Endothelial cell of umbilical vein (primary cell): ENCODE measurements around the gene GABRR2. TPM values are rescaled to one million over a fixed set of nuclear protein-coding genes. Genes with fewer than 3 reads are reported as not detected.

Experiments
- BruUV-seq: library from RNA; stranded (reverse); fragments of 400-500 nt; replicated peaks from 2 replicates; lab custom pipeline; 2021; lab: Mats Ljungman, UMichigan
- CTCF ChIA-PET: fragments of 300-600, 350-600 bp; sonication (Branson Sonifier 250); formaldehyde crosslinking; loops from one replicate; lab custom pipeline; 2021; ENCODE audit warnings: antibody characterized with exemption, inconsistent platforms; lab: Charles Lee
- POLR2A ChIA-PET: fragments of 300-600, 350-600 bp; sonication (Branson Sonifier 250); formaldehyde crosslinking; loops from one replicate; lab custom pipeline; 2021; ENCODE audit warnings: antibody characterized with exemption, inconsistent platforms; lab: Charles Lee
- DNase-seq: peaks from one replicate; pipeline ENCODE4 v3.0.0-alpha.2; 2011; ENCODE audit warnings: low read depth, low spot score
- FAIRE-seq: peaks from 2 replicates; lab custom pipeline; 2011; peaks lifted over from hg19 to GRCh38; lab: Jason Lieb, UNC
- H2AFZ ChIP-seq: 2 replicates; pipeline ENCODE4 v1.6.0; 2012; ENCODE audit warnings: low read depth, low read length, control low read depth, inconsistent platforms
- H3K27ac ChIP-seq: 2 replicates; pipeline ENCODE4 v1.5.1; 2011; ENCODE audit warnings: low read depth, mild to moderate bottlenecking, control low read depth, low read length, moderate library complexity; ENCODE audit not compliant: insufficient read depth
- H3K27me3 ChIP-seq, 2 experiments: 2 replicates each; pipeline versions ENCODE4 v1.6.0 to v1.6.1; 2011; ENCODE audit warnings: low read length in 2 of 2, mixed read lengths in 1 of 2; ENCODE audit not compliant: control insufficient read depth in 2 of 2, insufficient read depth in 2 of 2
- H3K36me3 ChIP-seq, 2 experiments: 2 replicates in 1 of 2; 3 replicates in 1 of 2; pipeline ENCODE4 v1.5.1; 2011; ENCODE audit warnings: low read length in 2 of 2, mild to moderate bottlenecking in 1 of 2, moderate library complexity in 1 of 2; ENCODE audit not compliant: control insufficient read depth in 2 of 2, insufficient read depth in 2 of 2; ENCODE audit errors: extremely low read depth in 1 of 2
- H3K4me1 ChIP-seq: 3 replicates; pipeline ENCODE4 v1.5.1; 2011; ENCODE audit warnings: mild to moderate bottlenecking, low read length; ENCODE audit not compliant: control insufficient read depth, insufficient read depth; ENCODE audit errors: extremely low read depth
- H3K4me2 ChIP-seq: 2 replicates; pipeline ENCODE4 v1.6.1; 2011; ENCODE audit warnings: low read length, control low read depth, mixed read lengths; ENCODE audit not compliant: insufficient read depth
- H3K4me3 ChIP-seq, 3 experiments: fragments of 200-600 bp in 1 of 3; sonication (generic), shearing (Covaris generic) in 1 of 3; replicated peaks in 1 of 3; 2 replicates each; pipeline ENCODE4 v1.5.1; 2011 to 2016; ENCODE audit warnings: control low read depth in 3 of 3, low read length in 3 of 3, mild to moderate bottlenecking in 2 of 3, inconsistent platforms in 1 of 3, low read depth in 1 of 3, moderate library complexity in 1 of 3; ENCODE audit not compliant: insufficient read depth in 1 of 3
- H3K79me2 ChIP-seq: 2 replicates; pipeline ENCODE4 v1.6.0; 2012; ENCODE audit warnings: low read length, inconsistent platforms; ENCODE audit not compliant: control insufficient read depth, insufficient read depth
- H3K9ac ChIP-seq: replicated peaks from 2 replicates; pipeline ENCODE3; 2011; ENCODE audit warnings: low read length, control low read depth; ENCODE audit not compliant: insufficient read depth; ENCODE audit errors: extremely low read depth
- H3K9me1 ChIP-seq: replicated peaks from 3 replicates; pipeline ENCODE4 v1.6.0; 2011; ENCODE audit warnings: mild to moderate bottlenecking, low read length; ENCODE audit not compliant: control insufficient read depth, insufficient read depth; ENCODE audit errors: extremely low read depth
- H3K9me3 ChIP-seq: replicated peaks from 2 replicates; pipeline ENCODE4 v1.5.1; 2012; ENCODE audit warnings: low read length, inconsistent platforms; ENCODE audit not compliant: control insufficient read depth, insufficient read depth
- H4K20me1 ChIP-seq: replicated peaks from 2 replicates; pipeline ENCODE3; 2011; ENCODE audit warnings: mild to moderate bottlenecking, low read length; ENCODE audit not compliant: control insufficient read depth, insufficient read depth; ENCODE audit errors: extremely low read depth
- CTCF ChIP-seq, 2 donors: IDR thresholded peaks; 1 replicate in 1 of 2; 2 replicates in 1 of 2; pipeline ENCODE4 v1.5.1; 2011; ENCODE audit warnings: low read length in 2 of 2, mild to moderate bottlenecking in 2 of 2, moderate library complexity in 2 of 2, control low read depth in 1 of 2, inconsistent platforms in 1 of 2, low read depth in 1 of 2; ENCODE audit not compliant: insufficient read depth in 1 of 2; ENCODE audit errors: extremely low read depth in 1 of 2
- EZH2 ChIP-seq: IDR thresholded peaks from 2 replicates; pipeline ENCODE4 v1.6.1; 2012; ENCODE audit warnings: borderline replicate concordance, low read depth, mild to moderate bottlenecking, moderate library complexity, low read length, inconsistent platforms; ENCODE audit not compliant: severe bottlenecking
- FOS ChIP-seq: IDR thresholded peaks from 2 replicates; pipeline ENCODE4 v1.6.1; 2011; ENCODE audit warnings: mild to moderate bottlenecking, low read length, moderate library complexity, borderline replicate concordance; ENCODE audit not compliant: insufficient read depth
- GATA2 ChIP-seq: IDR thresholded peaks from 2 replicates; pipeline ENCODE4 v1.7.0; 2011; ENCODE audit warnings: low read depth, mild to moderate bottlenecking, moderate library complexity, mixed read lengths, low read length; ENCODE audit not compliant: insufficient read length, insufficient read depth
- JUN ChIP-seq: IDR thresholded peaks from 2 replicates; pipeline ENCODE4 v1.6.1; 2011; ENCODE audit warnings: borderline replicate concordance, low read depth; ENCODE audit not compliant: insufficient read length, insufficient read depth
- MAX ChIP-seq: IDR thresholded peaks from 2 replicates; pipeline ENCODE4 v1.6.1; 2011; ENCODE audit not compliant: insufficient read depth, insufficient read length
- MYC ChIP-seq: IDR thresholded peaks from one replicate; pipeline ENCODE4 v1.6.1; 2011; ENCODE audit warnings: mild to moderate bottlenecking, low read depth, low read length
- POLR2A ChIP-seq: IDR thresholded peaks from 2 replicates; pipeline ENCODE4 v1.6.1; 2012; ENCODE audit warnings: low read depth, mild to moderate bottlenecking, control low read depth, low read length
- POLR2AphosphoS5 ChIP-seq: IDR thresholded peaks from 2 replicates; pipeline ENCODE4 v1.6.1; 2012; ENCODE audit warnings: low read depth, mild to moderate bottlenecking, control low read depth, low read length, moderate library complexity; ENCODE audit not compliant: insufficient read depth
- dilution Hi-C: fragments of 300-500 bp; cut with MboI; formaldehyde crosslinking; loops from one replicate; pipeline ENCODE4 v1.15.0; 2019; ENCODE audit warnings: low sequenced_read_pairs; ENCODE audit not compliant: extremely low pct_ligation_motif_present
- intact Hi-C: fragments of 100-400 bp; cut with micrococcal nuclease; formaldehyde crosslinking; loops from one replicate; pipeline ENCODE4 v1.10.0; 2022
- polyA plus RNA-seq, 4 experiments: library from polyadenylated mRNA; depleted of rRNA in 3 of 4; stranded (reverse) in 3 of 4; unstranded in 1 of 4; fragments of >200 nt; gene quantifications; 2 replicates each; pipeline versions ENCODE4 v1.2.1 to v1.2.3, GENCODE V29; 2011 to 2012; ENCODE audit warnings: missing spikeins in 1 of 4
- total RNA-seq: library from RNA; stranded (reverse); gene quantifications from 2 replicates; pipeline ENCODE4 v1.2.3, GENCODE V29; 2021

The GABRR2 gene
- total and polyA plus RNA-seq, 2 donors (not counting 3 experiments of a cell fraction or from before 2014, with no cell fraction given) = 1.4 to 3.6 TPM

DNA sequence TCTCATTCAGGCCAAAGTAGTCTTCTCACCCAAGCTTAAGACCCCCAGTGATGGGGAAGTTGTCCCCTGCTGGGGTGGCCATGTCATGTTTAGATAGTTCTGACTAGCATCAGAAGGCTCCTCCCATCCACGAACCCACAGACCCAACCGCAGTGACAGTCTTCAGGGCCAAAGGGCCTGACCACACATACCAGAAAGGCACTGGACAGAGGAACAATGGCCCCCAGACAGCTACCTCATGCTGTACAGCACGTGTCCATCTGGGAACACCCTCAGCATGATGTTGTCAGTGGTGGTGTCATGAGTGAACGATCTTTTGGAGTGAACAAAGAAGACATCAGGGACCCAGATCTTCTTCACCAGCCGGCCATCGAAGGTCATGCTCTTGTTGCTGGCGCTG lies 46.3 kb downstream of the GABRR2 start:
- Histone ChIP-seq H3K27ac (no peak overlapping the region), H3K4me1 (no peaks in the 10 kb centered on the region), H3K9ac (no peak overlapping the region), H3K36me3 (no peaks in the 10 kb centered on the region), H3K4me3 (no peak overlapping the region), H3K79me2 (no peaks in the 10 kb centered on the region), H4K20me1 (no peaks in the 10 kb centered on the region), H3K9me3 (no peaks in the 10 kb centered on the region), H3K9me1 (no peaks in the 10 kb centered on the region), H3K4me2 (no peak overlapping the region), H2AFZ (no peak overlapping the region), H3K27me3 (peaks cover 0 to 9% of the 10 kb centered on the region in 2 experiments)
- TF ChIP-seq POLR2AphosphoS5 (no peak), POLR2A (no peak), CTCF (IDR thresholded peaks at IDR 0.05; ENCODE audit: extremely low read depth in 1 of 2, insufficient read depth in 1 of 2, low read depth in 1 of 2, low read length in 2 of 2) (no peak), FOS (no peak), EZH2 (no peak), MAX (no peak), JUN (no peak), GATA2 (no peak), MYC (no peak)
- DNase-seq (no peak), FAIRE-seq (no peak)
- POLR2A ChIA-PET = interaction anchor here (0.6 kb wide), 1 partner anchor 196 kb away, joined by 3 read pairs; no protein-coding TSS in a partner anchor
- intact Hi-C loops = no loop called here
- no TSS peak for BruUV-seq
- dilution Hi-C loops = no loop called here
- CTCF ChIA-PET = interaction anchor here (0.6 to 1.2 kb wide), 3 partner anchors 18 to 164 kb away, joined by 3 read pairs; partner anchors contain the start of gene ANKRD6
